HK-2 (cell line): ENCODE data around the gene ARFIP1.

Source experiments
- DNase-seq: peaks from one replicate; pipeline ENCODE4 v3.0.0-alpha.2; 2018; ENCODE audit not compliant: unreplicated experiment

Gene ARFIP1

GRCh38 chr4:152961014-152961772 lies 181.4 kb downstream of the ARFIP1 start:
- no peak for DNase-seq

- no peak for DNase-seq
These were observed 182.0 kb downstream of the ARFIP1 start for GRCh38 chr4:152961773-152962115.
